Effector CD4-positive, alpha-beta T cell (primary cell): ENCODE measurements around the gene CPXM2.
"Not testable (repeated sequence)": the region's sequence is repeated elsewhere in the genome, so short reads cannot be mapped to it uniquely, and the experiment has no call there.

Experiments used
- DNase-seq: peaks from one replicate; pipeline ENCODE4 v3.0.0-alpha.2; 2020

The CPXM2 gene

DNA sequence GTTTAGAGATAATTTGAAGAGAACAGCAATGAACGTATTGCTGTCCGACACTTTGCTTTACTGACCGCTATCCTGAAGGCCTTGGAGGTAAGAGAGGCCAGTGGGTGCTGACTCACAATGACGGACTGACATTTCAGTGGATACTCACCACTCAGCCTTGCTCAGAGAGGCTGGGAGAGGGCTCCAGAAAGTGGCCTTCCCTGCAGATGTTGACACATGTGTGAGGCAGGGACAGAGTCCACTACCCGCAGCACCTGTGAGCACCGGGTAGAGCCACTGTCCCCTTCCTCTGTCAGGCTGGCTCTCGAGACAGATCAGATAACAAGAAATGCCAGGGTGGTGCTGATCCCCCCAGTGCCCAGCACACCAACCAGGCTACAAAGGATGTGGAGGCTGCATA, 150.5 kb downstream of the CPXM2 start:
- no peak for DNase-seq

GRCh38 chr10:123736917-123737316, 154.7 kb downstream of the CPXM2 start:
- not testable (repeated sequence) for DNase-seq

DNA sequence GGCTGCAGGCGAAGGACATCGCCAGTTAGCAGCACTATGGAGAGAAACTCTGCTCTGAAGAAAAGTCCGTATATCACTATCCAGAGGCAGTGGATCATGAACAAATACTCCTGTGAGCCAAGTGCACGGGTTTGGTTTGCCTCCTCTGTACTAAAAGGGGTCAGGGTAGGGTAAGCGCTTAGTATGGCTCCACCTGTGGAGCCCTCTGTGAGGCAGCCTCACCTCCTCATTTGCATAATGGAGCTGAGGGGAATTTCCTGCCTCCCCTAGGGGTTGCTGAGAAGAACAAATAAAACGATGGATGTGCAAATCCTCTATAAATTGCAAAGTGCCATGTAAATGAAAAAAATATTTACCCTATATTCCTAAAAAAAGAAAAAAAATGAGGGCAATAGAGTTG, 162.1 kb downstream of the CPXM2 start:
- no peak for DNase-seq

DNA sequence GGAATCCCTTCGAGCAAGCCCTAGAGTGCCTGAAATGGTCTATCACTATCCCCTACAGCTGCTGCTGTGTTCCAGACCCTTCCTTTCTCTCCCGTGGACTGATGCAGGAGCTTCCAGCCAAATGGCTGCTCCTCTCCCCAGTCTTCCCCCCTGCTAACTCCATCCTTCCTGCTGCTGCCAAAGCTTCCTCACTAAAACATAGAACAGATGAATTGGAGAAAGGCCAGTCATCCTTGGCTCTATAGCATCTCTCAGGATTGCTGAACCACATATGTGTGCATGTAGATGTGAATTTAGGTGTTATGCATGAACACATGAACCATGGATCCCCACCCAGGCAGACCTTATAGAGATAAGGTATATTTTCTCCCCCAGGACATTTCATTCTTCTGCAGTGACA, 164.8 kb downstream of the CPXM2 start:
- DNase-seq: no peak

GRCh38 chr10:123726381-123726780, 165.2 kb downstream of the CPXM2 start:
- no peak for DNase-seq

DNA sequence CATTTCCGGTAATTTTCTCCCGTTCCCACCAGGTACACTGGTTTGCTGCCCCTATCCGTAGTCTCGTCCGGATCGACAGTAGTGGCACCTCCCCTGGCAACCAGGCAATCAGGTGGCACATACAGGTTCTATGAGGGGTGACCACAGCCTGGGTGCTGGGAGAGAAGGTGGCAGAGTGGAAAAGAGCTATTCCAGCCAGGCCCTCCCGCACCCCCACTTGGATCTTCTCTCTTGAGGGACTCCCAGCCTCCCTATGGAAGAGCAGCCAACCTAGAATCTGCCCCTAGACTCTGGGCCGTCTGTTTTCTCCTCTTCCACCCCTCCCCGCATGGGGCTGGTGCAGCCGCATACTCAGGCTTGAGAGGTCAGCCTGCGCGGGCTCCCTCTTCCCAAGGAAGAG, 166.9 kb downstream of the CPXM2 start:
- no peak for DNase-seq

DNA sequence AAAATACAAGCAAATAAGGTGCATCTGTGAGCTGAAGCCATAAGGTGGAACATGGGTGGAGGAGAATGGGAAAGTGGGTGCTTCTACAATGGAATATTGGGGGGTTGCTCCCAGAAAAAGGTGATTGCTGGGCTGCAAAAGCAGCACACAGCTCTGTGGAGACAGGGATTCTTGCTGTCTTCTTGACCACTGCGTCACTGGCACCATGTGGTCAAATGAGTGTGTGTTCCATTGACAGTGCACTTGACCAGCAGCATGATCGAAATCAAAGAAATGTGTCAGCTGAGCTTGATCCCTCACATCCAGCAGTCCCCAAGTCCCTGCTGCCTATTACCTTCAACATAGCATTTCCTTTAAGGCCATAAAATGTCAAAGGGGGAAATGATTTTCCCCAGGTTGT, 169.3 kb downstream of the CPXM2 start:
- no peak for DNase-seq

- no peak for DNase-seq
These were observed 170.1 kb downstream of the CPXM2 start for GRCh38 chr10:123721441-123722049.

DNA sequence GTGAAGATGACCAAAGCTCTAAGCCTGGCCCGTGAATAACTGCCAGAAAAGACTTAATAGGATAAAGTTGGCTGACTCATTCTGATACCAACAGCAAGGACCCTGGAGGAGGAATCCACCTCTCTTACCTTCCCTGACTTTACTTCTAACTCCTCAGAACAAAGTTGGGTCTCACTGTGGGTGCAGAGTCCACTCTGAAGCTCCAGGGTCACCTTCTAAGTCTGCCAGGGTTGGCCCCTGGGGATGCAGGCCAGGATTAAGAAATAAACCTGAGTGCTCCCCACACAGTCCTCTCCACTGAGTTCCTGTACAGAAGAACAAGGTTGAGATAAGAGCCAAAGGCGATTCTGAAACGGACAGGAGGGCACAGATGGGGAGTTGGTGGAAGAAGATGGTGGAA, 171.1 kb downstream of the CPXM2 start:
- DNase-seq: no peak

- DNase-seq: no peak
These were observed 173.0 kb downstream of the CPXM2 start for GRCh38 chr10:123718544-123719060.

- no peak for DNase-seq
These were observed 174.3 kb downstream of the CPXM2 start for GRCh38 chr10:123717336-123717735.

GRCh38 chr10:123715546-123715945, 176.1 kb downstream of the CPXM2 start:
- no peak for DNase-seq

- DNase-seq: no peak
These were observed 185.4 kb downstream of the CPXM2 start for GRCh38 chr10:123706236-123706635.

GRCh38 chr10:123704812-123705211, 186.8 kb downstream of the CPXM2 start:
- DNase-seq: no peak

DNA sequence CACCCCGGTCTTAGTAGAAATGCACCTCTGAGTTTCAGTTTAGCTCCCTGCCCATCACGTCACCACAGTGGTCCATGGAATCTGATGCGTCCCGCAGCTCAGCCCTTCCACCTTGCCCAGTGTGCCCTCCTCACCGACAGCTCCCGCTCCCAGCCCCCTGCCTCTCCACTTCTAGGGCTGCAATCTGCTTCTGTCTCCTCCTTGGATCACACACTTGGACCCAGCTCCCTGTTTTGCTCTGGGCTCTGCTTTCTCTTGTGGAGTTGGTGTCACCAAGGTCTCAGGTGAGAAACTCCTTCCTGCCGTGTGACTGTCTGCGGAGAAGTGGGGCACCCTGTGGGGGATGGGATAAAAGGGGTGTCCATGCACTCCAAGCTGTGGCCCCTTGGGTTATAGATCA, 187.5 kb downstream of the CPXM2 start:
- DNase-seq: no peak

GRCh38 chr10:123703195-123703790, 188.3 kb downstream of the CPXM2 start:
- DNase-seq: no peak
